Fibroblast of villous mesenchyme (primary cell): ENCODE data around the gene RARS2. TPM values are rescaled to one million over a fixed set of nuclear protein-coding genes. Genes with fewer than 3 reads are reported as not detected.
A peak's percentile ranks its signal among the peaks of the same experiment; 100 is the strongest.

Experiments used
- DNase-seq: peaks from one replicate; pipeline ENCODE4 v3.0.0-alpha.2; 2010; ENCODE audit warnings: low read depth
- H3K4me3 ChIP-seq: 2 replicates; pipeline ENCODE4 v1.5.1; 2011; ENCODE audit warnings: low read depth, mild to moderate bottlenecking, low read length
- CTCF ChIP-seq: IDR thresholded peaks from 2 replicates; pipeline ENCODE4 v1.5.1; 2012; ENCODE audit warnings: low read depth, mild to moderate bottlenecking, low read length; ENCODE audit not compliant: insufficient read depth
- total RNA-seq: library from RNA; depleted of rRNA; stranded (reverse); fragments of >200 nt; gene quantifications from 2 replicates; pipeline ENCODE4 v1.2.3, GENCODE V29; 2012

The RARS2 gene
- 42.5 and 51.8 TPM in 2 replicates for total RNA-seq

- peak; percentile 95 for DNase-seq
- TF ChIP-seq CTCF, result no peak
- peak within 1 kb of the TSS; percentile 70 for H3K4me3 ChIP-seq
Measured at GRCh38 chr6:87589693-87590416, at the start of gene RARS2, which contains the start of gene ORC3. TSS of gene RARS2 (minus strand) at chr6:87589987. CDS start at chr6:87589957, 30 bp downstream. TSS of gene ORC3 (plus strand) at chr6:87590135. CDS start at chr6:87590169, 34 bp downstream.

- no peak for TF ChIP-seq CTCF
- no peak for DNase-seq
- no peak overlapping the region for H3K4me3 ChIP-seq
Measured at GRCh38 chr6:87639373-87639772, 49.6 kb upstream of the RARS2 start.

- no peak for TF ChIP-seq CTCF
- no peak for DNase-seq
- no peak overlapping the region for H3K4me3 ChIP-seq
Measured at GRCh38 chr6:87637106-87637505, 47.3 kb upstream of the RARS2 start.

GRCh38 chr6:87636315-87636714, 46.5 kb upstream of the RARS2 start:
- no peak overlapping the region for H3K4me3 ChIP-seq
- no peak for TF ChIP-seq CTCF
- DNase-seq, result no peak

GRCh38 chr6:87633851-87634250, 44.1 kb upstream of the RARS2 start:
- TF ChIP-seq CTCF, result no peak
- no peak overlapping the region for H3K4me3 ChIP-seq
- DNase-seq, result no peak

GRCh38 chr6:87630746-87631145, 41.0 kb upstream of the RARS2 start:
- H3K4me3 ChIP-seq, result no peak overlapping the region
- DNase-seq, result no peak
- TF ChIP-seq CTCF, result no peak

- no peak for TF ChIP-seq CTCF
- peak; percentile 27 for DNase-seq
- H3K4me3 ChIP-seq, result no peak overlapping the region
Measured at GRCh38 chr6:87628881-87629280, 39.1 kb upstream of the RARS2 start.
